Sigmoid colon (tissue), 4 donors: ENCODE data around the gene MRGPRF.

ENCODE experiments used
- EP300 ChIP-seq, 4 donors: sonication (generic); formaldehyde crosslinking; IDR thresholded peaks; one replicate each; pipeline ENCODE4 v1.6.1; 2017; ENCODE audit warnings: antibody characterized with exemption in 4 of 4
- POLR2A ChIP-seq, 2 donors: fragments of 450-650 bp; IDR thresholded peaks; one replicate each; pipeline ENCODE4 v1.6.1; 2016; ENCODE audit warnings: antibody characterized with exemption in 2 of 2, mild to moderate bottlenecking in 2 of 2, moderate library complexity in 2 of 2
- TF ChIP-seq, protein P1 (sequence below), 4 experiments: fragments of 450-650 bp in 3 of 4; fragments of 200-600 bp in 1 of 4; IDR thresholded peaks; one replicate each; pipeline ENCODE4 v1.5.1; 2016 to 2019; ENCODE audit warnings: antibody characterized with exemption in 4 of 4, mild to moderate bottlenecking in 3 of 4, moderate library complexity in 2 of 4

DNA sequence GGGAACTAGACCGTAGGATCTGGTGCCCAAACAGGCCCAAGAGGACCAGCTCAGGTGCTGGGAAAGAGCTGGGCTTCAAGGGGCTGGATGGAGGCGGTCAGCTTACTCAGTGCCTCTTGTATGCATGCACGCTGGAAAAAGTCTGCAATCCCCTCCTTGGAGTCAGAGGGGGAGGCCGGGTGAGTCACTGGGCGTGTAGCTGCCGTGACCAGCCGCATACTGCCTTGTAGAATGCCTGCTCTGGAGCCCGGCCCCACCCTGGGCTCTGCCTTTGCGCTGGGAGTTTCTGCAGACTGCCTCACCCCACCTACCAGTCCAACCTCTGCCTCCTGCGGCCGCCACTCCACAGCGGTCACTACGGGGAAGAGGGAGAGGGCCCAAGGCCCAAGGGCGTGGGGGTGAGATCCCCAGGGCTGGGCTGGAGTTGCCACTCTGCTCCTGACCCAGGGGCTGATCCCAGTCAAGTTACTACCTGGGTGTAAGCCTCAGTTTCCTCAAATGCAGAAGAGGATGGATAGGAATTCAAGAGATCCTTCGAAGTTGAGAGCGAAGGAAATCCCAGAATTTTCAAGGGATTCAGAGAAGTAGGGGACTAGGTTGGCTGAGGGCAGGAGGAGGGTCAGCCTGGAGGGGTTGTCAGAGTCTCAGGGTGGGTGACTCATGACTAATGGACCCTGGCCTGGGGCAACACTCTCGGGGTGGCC, 4.2 kb downstream of the MRGPRF start:
- peak; percentile 45 to 56 for TF ChIP-seq POLR2A (IDR thresholded peaks at IDR 0.05)
- TF ChIP-seq EP300 (IDR thresholded peaks at IDR 0.05): peak in 1 of 4 donors; percentile 33
- TF ChIP-seq, protein P1, sequence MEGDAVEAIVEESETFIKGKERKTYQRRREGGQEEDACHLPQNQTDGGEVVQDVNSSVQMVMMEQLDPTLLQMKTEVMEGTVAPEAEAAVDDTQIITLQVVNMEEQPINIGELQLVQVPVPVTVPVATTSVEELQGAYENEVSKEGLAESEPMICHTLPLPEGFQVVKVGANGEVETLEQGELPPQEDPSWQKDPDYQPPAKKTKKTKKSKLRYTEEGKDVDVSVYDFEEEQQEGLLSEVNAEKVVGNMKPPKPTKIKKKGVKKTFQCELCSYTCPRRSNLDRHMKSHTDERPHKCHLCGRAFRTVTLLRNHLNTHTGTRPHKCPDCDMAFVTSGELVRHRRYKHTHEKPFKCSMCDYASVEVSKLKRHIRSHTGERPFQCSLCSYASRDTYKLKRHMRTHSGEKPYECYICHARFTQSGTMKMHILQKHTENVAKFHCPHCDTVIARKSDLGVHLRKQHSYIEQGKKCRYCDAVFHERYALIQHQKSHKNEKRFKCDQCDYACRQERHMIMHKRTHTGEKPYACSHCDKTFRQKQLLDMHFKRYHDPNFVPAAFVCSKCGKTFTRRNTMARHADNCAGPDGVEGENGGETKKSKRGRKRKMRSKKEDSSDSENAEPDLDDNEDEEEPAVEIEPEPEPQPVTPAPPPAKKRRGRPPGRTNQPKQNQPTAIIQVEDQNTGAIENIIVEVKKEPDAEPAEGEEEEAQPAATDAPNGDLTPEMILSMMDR (IDR thresholded peaks at IDR 0.05): no peak
